LNCaP clone FGC (cell line): ENCODE results near the gene SLC48A1.
"Not testable (repeated sequence)": the region's sequence is repeated elsewhere in the genome, so short reads cannot be mapped to it uniquely, and the experiment has no call there.

Source experiments
- DNase-seq: peaks from one replicate; pipeline ENCODE4 v3.0.0-alpha.2; 2011; ENCODE audit warnings: low read depth
- H3K4me3 ChIP-seq: 2 replicates; pipeline ENCODE4 v1.5.1; 2011; ENCODE audit warnings: mild to moderate bottlenecking, low read depth, low read length, control low read depth
- CTCF ChIP-seq: IDR thresholded peaks from 2 replicates; pipeline ENCODE4 v1.5.1; 2012; ENCODE audit warnings: mild to moderate bottlenecking; ENCODE audit not compliant: control insufficient read depth, insufficient read depth; ENCODE audit errors: extremely low read depth

SLC48A1 gene

GRCh38 chr12:47811581-47812484 is 38.8 kb downstream of the SLC48A1 start:
- DNase-seq: no peak
- H3K4me3 ChIP-seq: no peak overlapping the region
- no peak for TF ChIP-seq CTCF

GRCh38 chr12:47812797-47813510 is 39.9 kb downstream of the SLC48A1 start:
- no peak for DNase-seq
- TF ChIP-seq CTCF: no peak
- H3K4me3 ChIP-seq: no peak overlapping the region

GRCh38 chr12:47813511-47814196 is 40.6 kb downstream of the SLC48A1 start:
- no peak overlapping the region for H3K4me3 ChIP-seq
- TF ChIP-seq CTCF: no peak
- DNase-seq: no peak

- no peak overlapping the region for H3K4me3 ChIP-seq
- DNase-seq: no peak
- TF ChIP-seq CTCF: no peak
These were observed 41.6 kb downstream of the SLC48A1 start for GRCh38 chr12:47814539-47815170.

- not testable (repeated sequence) for DNase-seq, H3K4me3 ChIP-seq
These were observed 42.4 kb downstream of the SLC48A1 start for GRCh38 chr12:47815447-47815846.

- DNase-seq: no peak
- H3K4me3 ChIP-seq: no peak overlapping the region
- TF ChIP-seq CTCF: no peak
These were observed 43.6 kb downstream of the SLC48A1 start for GRCh38 chr12:47816403-47817271.
